H1 (cell line): ENCODE data around the gene SPAG17. TPM values are rescaled to one million over a fixed set of nuclear protein-coding genes. Genes with fewer than 3 reads are reported as not detected.

Experiments
- EGR1 ChIP-seq: IDR thresholded peaks from 2 replicates; pipeline ENCODE4 v1.6.1; 2011; ENCODE audit warnings: low read depth, low read length, borderline replicate concordance
- KDM1A ChIP-seq: fragments of 200-600, 300-600 bp; sonication (generic); IDR thresholded peaks from 2 replicates; pipeline ENCODE4 v1.7.1; 2016; ENCODE audit warnings: mild to moderate bottlenecking, low read length, borderline replicate concordance
- KDM5A ChIP-seq: fragments of 200-600 bp; IDR thresholded peaks from 2 replicates; pipeline ENCODE4 v1.7.1; 2012; ENCODE audit warnings: mild to moderate bottlenecking, low read length, inconsistent platforms, mixed read lengths
- SIRT6 ChIP-seq: IDR thresholded peaks from one replicate; pipeline ENCODE4 v1.7.1; 2012; ENCODE audit warnings: low read length, inconsistent platforms
- polyA plus RNA-seq, 7 experiments: library from polyadenylated mRNA; depleted of rRNA in 3 of 7; stranded (reverse) in 5 of 7; unstranded in 2 of 7; fragments of >200 nt in 5 of 7; fragments of 200-250 nt in 2 of 7; gene quantifications; 1 replicate in 5 of 7; 2 replicates in 1 of 7; 4 replicates in 1 of 7; pipeline versions ENCODE4 v1.2.1 to v1.2.3, GENCODE V29; 2011 to 2013; ENCODE audit warnings: missing spikeins in 2 of 7, mixed read lengths in 2 of 7
- total RNA-seq: library from RNA; stranded (reverse); fragmentation: NEBNext Ultra II Directional; extraction: Animal tissue kit (Norgen Biotek cat#: 25700); gene quantifications from 2 replicates; pipeline ENCODE4 v1.2.1, GENCODE V29; 2021

SPAG17 gene
- total and polyA plus RNA-seq, 2 of the 8 experiments (the other 6 are each of a cell fraction or from before 2014, with no cell fraction given), result 0.56 to 0.62 TPM

DNA sequence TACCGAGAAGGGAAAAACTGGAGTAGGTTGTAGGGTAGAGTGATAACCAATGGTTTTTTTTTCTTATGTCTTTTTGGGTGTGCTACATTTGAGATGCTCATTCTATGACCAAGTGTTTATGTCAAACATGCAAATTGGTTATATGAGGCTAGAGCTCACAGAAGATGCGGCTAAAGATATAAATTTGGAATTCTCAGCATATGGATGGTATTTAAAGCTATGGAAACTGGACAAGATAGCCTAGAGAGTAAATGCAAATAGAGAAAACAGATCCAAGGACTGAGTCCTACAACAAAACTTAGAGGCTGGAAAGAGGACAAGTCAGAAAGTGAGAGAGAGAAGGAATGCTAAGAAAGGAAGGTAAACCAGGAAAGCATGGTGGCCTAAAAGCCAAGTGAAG, 263.0 kb downstream of the SPAG17 start (continued):
- no peak for TF ChIP-seq SIRT6
- no peak for TF ChIP-seq KDM1A
- TF ChIP-seq KDM5A, result no peak
- TF ChIP-seq EGR1, result no peak
